Lower leg skin (tissue), 4 donors: Measurements from ENCODE around the gene NMRK2. TPM values are rescaled to one million over a fixed set of nuclear protein-coding genes. Genes with fewer than 3 reads are reported as not detected.
"Not testable (repeated sequence)": the region's sequence is repeated elsewhere in the genome, so short reads cannot be mapped to it uniquely, and the experiment has no call there.

Experiments used
- DNase-seq, 2 donors: peaks; one replicate each; pipeline ENCODE4 v3.0.0-alpha.2; 2019; ENCODE audit warnings: low spot score in 2 of 2
- H3K4me3 ChIP-seq: fragments of 200-600 bp; sonication (generic); 2 replicates; pipeline ENCODE4 v1.5.1; 2017; ENCODE audit warnings: mild to moderate bottlenecking, low read depth; ENCODE audit not compliant: poor library complexity, severe bottlenecking
- POLR2A ChIP-seq, 2 donors: fragments of 450-650 bp; IDR thresholded peaks; one replicate each; pipeline ENCODE4 v1.6.1; 2016 to 2017; ENCODE audit warnings: antibody characterized with exemption in 2 of 2, mild to moderate bottlenecking in 1 of 2, moderate library complexity in 1 of 2
- WGBS, 2 donors: methylation state at CpG; one replicate each; pipeline ENCODE4 v1.1.5; 2018; 5-methylcytosine and 5-hydroxymethylcytosine counted together
- intact Hi-C: fragments of 100-400 bp; cut with DNase I; formaldehyde crosslinking; loops from one replicate; pipeline ENCODE4 v1.15.0; 2023; ENCODE audit warnings: low total_unique reads
- total RNA-seq, 4 donors: library from RNA; depleted of rRNA; stranded (reverse); fragments of >200 nt; gene quantifications; one replicate each; pipeline ENCODE4 v1.1.0, GENCODE V29; 2016
- TF ChIP-seq, protein P1 (sequence below), 3 donors: fragments of 450-650 bp; IDR thresholded peaks; one replicate each; pipeline ENCODE4 v1.5.1; 2016; ENCODE audit warnings: antibody characterized with exemption in 3 of 3, mild to moderate bottlenecking in 3 of 3, moderate library complexity in 2 of 3

NMRK2 gene
- total RNA-seq, 4 donors from 2014 or later: not detected

DNA sequence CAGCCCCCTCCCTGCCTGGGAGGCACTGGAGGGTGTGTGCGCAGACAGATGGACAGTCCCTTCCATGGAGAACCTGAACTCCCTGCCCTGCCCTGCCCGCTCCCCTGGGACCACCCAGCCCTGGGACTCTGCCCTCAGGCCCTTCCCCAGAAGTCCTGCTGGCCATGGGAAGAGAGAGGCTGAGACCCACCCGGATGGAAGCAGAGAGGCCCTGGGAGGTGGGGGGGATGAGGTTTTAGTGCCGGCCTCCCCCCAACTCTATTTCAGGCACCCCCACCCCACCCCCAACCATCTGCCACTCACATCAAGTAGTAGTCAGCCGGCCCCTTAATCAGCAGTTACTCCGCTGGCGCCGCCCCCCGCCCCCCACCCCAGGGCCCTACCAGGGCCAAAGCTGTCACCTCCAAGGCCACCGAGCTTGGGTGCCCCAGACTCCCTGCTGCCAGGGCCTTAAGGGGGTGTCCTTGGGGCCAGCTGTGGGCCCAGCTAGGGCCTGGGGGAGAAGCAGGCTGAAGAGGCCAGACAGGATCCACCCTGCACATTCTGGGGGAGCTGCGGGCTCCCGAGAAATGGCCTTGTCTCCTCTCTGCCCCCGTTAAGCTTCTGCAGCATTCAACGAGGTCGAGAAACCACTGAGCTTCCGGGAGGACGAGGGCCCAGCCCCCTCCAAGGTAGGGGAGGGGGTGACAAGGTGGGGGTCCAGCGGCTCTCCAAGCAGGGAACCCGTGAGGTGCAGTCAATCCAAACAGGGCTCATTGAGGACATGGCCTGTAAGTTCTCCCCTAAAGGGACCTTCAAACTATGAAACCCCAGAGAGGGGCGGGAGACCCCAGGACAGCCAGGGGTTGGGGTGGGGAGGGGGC lies 17.4 kb downstream of the NMRK2 start:
- intact Hi-C loops: no loop called here
- no peak for TF ChIP-seq POLR2A (IDR thresholded peaks at IDR 0.05)
- TF ChIP-seq, protein P1, sequence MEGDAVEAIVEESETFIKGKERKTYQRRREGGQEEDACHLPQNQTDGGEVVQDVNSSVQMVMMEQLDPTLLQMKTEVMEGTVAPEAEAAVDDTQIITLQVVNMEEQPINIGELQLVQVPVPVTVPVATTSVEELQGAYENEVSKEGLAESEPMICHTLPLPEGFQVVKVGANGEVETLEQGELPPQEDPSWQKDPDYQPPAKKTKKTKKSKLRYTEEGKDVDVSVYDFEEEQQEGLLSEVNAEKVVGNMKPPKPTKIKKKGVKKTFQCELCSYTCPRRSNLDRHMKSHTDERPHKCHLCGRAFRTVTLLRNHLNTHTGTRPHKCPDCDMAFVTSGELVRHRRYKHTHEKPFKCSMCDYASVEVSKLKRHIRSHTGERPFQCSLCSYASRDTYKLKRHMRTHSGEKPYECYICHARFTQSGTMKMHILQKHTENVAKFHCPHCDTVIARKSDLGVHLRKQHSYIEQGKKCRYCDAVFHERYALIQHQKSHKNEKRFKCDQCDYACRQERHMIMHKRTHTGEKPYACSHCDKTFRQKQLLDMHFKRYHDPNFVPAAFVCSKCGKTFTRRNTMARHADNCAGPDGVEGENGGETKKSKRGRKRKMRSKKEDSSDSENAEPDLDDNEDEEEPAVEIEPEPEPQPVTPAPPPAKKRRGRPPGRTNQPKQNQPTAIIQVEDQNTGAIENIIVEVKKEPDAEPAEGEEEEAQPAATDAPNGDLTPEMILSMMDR (IDR thresholded peaks at IDR 0.05): no peak
- no peak for DNase-seq
- 48% methylated on average over 5 to 19 of the region's 20 CpGs for WGBS, 2 donors
- no peak overlapping the region for H3K4me3 ChIP-seq

DNA sequence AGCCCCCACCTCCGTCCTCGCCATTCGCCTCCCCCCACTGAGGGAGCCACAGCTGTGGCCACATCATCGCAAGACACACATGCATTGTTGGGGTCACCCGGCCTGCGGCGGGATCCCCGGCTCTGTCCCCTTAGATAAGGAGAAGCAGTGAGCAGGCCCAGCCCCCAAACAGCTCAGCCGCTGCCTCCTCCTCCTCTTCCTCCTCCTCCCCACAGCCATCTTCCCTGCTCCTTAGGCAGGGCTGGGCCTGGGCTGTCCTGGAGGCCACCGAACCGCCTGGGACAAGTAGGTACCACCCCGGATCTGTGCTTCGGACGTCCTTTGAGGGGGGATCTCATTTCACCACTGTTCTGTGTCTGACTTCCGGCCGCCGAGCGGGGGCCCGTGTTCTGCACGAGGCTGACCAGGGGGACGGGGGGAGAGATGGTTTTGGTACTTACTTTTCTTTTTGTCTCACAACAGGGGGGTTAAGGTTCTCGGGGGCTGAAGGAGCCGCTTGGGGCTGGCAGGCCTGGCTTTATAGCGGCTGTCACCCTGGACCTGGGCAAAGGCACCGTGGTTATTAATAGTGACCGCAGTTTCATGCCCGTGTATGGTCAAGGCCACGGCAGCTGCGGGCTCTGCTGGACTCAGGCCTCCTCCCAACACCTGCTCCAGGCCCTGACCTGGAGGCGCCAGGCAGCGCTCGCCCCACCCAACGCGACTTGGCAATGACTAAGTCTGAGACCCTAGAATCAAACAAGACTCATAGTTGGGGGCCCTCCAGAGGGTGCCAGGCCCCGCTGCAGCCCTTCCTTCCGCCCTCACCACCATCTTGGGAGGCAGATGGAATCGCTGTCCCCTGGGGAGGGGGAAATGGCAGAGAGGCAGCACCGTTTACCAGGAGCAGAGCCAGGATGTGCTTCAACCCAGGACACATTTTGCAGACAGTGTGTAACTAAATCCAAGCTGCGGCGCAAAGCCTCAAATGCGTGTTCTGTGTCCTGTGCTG lies 18.3 kb downstream of the NMRK2 start:
- WGBS, 2 donors: 48 to 52% methylated on average over 37 to 41 of the region's 41 CpGs
- no peak for DNase-seq
- intact Hi-C loops: no loop called here
- no peak for TF ChIP-seq POLR2A (IDR thresholded peaks at IDR 0.05)
- TF ChIP-seq, protein P1 (IDR thresholded peaks at IDR 0.05): no peak
- H3K4me3 ChIP-seq: no peak overlapping the region

DNA sequence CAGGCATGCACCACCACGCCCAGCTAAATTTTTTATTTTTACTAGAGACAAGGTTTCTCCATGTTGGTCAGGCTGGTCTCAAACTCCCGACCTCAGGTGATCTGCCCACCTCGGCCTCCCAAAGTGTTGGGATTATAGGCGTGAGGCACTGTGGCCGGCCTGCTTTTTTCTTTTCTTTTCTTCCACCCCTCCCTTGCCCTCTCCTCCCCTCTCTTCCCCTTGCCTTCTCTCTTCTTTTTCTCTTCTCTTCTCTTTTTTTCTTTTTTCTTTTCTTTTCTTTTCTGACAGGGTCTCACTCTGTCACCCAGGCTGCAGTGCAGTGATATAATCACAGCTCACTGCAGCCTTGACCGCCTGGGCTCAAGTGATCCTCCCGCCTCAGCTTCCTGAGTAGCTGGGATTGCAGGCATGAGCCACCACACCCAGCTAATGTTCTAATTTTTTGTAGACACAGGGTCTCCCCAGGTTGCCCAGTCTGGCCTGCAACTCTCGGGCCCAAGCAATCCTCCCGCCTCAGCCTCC lies 19.9 kb downstream of the NMRK2 start:
- WGBS, 2 donors: 88 to 89% methylated on average over 9 of the region's 9 CpGs
- DNase-seq, intact Hi-C loops, H3K4me3 ChIP-seq: not testable (repeated sequence)

DNA sequence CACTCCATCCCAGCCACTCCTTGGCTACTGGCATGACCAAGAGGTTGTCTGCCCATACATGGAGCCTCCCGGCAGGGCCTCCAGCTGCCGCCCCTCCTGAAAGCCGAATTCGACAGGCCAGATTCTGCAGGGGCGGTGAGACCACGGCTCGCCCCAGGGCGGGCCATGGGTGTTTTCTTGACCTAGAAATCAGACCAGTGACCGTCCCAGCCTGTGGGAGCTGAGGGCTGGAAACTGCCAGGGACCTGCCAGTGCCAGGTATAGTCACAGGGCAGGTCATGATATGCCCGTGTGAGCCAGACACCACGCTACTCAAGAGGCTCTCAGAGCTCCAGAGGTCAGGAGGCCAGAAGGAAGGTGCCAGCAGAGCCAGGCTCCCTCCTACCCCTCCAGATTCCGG lies 21.2 kb downstream of the NMRK2 start:
- WGBS, 2 donors: 72 to 74% methylated on average over 12 of the region's 12 CpGs
- intact Hi-C loops: no loop called here
- H3K4me3 ChIP-seq: no peak overlapping the region
- no peak for TF ChIP-seq POLR2A (IDR thresholded peaks at IDR 0.05)
- TF ChIP-seq, protein P1 (IDR thresholded peaks at IDR 0.05): no peak
- no peak for DNase-seq

DNA sequence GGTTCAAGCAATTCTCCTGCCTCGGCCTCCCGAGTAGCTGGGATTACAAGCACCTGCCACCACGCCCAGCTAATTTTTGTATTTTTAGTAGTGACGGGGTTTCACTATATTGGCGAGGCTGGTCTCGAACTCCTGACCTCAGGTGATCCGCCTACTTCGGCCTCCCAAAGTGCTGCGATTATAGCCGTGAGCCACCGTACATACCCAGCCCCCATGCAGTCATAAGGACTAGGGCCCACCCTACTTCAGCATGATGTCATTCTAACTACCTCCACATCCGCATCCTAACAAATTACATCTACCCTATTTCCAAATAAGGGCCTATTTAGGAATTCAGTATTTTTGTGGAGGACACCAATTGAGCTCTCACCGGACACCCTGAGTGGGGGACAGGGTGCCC lies 22.4 kb downstream of the NMRK2 start:
- intact Hi-C loops, H3K4me3 ChIP-seq, DNase-seq: not testable (repeated sequence)
- WGBS, 2 donors: 79 to 91% methylated on average over 13 of the region's 13 CpGs

DNA sequence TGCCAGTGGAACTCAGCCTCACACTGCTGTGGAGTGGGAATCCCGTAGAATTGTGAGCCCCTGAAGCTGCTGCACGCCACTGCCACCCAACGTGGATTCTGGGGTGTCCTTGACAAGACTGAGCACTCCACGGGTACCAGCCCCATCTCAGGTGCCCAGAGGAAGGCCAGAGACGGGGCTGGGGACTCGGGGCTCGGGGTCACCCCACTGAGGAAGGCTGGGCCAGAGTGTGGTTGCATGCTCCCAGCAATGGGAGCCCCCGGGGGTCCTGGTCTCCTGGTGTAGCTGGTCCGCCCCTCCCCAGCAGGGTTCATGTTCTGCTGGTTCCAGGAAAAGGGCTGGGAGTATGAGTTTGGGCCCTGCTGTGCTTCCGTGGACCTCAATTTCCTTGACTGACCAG lies 22.8 kb downstream of the NMRK2 start:
- WGBS, 2 donors: 88 to 90% methylated on average over 8 to 10 of the region's 10 CpGs
- DNase-seq: no peak
- H3K4me3 ChIP-seq: no peak overlapping the region
- no peak for TF ChIP-seq POLR2A (IDR thresholded peaks at IDR 0.05)
- TF ChIP-seq, protein P1 (IDR thresholded peaks at IDR 0.05): no peak
- intact Hi-C loops: no loop called here
